Suprapubic skin (tissue), 4 donors: ENCODE data around the gene HSPB3.

Experiments used
- EP300 ChIP-seq: sonication (generic); formaldehyde crosslinking; IDR thresholded peaks from one replicate; pipeline ENCODE4 v1.6.1; 2017; ENCODE audit warnings: antibody characterized with exemption
- POLR2A ChIP-seq, 2 donors: fragments of 450-650 bp; IDR thresholded peaks; one replicate each; pipeline ENCODE4 v1.6.1; 2017; ENCODE audit warnings: antibody characterized with exemption in 2 of 2, mild to moderate bottlenecking in 2 of 2, moderate library complexity in 2 of 2
- POLR2AphosphoS5 ChIP-seq, 3 donors: sonication (generic); formaldehyde crosslinking; IDR thresholded peaks; one replicate each; pipeline ENCODE4 v1.6.1; 2017; ENCODE audit warnings: antibody characterized with exemption in 3 of 3
- TF ChIP-seq, protein P1 (sequence below), 2 donors: fragments of 200-600 bp in 1 of 2; fragments of 450-650 bp in 1 of 2; sonication (generic) in 1 of 2; IDR thresholded peaks; one replicate each; pipeline ENCODE4 v1.5.1; 2016 to 2019; ENCODE audit warnings: antibody characterized with exemption in 2 of 2, mild to moderate bottlenecking in 1 of 2, moderate library complexity in 1 of 2

DNA sequence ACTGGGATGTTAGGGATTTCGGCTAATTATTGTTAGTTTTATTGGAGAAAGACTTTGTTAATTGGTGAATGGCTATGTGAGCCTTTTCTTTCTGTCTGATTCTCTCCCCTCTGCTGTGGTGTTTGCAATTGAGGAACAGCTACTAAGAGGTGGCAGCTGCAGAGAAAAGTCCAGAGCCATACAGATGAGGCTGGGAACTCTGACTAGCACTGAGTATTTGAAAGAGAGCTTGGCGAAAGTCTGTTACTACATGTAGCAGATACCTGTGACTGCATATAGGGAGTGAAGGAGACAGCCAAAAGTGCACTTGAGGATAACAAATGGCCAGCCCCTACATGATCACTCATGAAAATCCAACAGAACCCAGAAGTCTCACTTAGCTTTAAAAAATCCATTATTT is 44.3 kb upstream of the HSPB3 start:
- TF ChIP-seq POLR2A (IDR thresholded peaks at IDR 0.05) (no peak), POLR2AphosphoS5 (IDR thresholded peaks at IDR 0.05) (no peak), EP300 (no peak)
- TF ChIP-seq, protein P1, sequence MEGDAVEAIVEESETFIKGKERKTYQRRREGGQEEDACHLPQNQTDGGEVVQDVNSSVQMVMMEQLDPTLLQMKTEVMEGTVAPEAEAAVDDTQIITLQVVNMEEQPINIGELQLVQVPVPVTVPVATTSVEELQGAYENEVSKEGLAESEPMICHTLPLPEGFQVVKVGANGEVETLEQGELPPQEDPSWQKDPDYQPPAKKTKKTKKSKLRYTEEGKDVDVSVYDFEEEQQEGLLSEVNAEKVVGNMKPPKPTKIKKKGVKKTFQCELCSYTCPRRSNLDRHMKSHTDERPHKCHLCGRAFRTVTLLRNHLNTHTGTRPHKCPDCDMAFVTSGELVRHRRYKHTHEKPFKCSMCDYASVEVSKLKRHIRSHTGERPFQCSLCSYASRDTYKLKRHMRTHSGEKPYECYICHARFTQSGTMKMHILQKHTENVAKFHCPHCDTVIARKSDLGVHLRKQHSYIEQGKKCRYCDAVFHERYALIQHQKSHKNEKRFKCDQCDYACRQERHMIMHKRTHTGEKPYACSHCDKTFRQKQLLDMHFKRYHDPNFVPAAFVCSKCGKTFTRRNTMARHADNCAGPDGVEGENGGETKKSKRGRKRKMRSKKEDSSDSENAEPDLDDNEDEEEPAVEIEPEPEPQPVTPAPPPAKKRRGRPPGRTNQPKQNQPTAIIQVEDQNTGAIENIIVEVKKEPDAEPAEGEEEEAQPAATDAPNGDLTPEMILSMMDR (IDR thresholded peaks at IDR 0.05): no peak
